ENCODE measurements around the gene PTPRD. TPM values are rescaled to one million over a fixed set of nuclear protein-coding genes. Genes with fewer than 3 reads are reported as not detected.

Gene PTPRD
- total RNA-seq, 1 experiment from 2014 or later: 69.6 TPM

DNA sequence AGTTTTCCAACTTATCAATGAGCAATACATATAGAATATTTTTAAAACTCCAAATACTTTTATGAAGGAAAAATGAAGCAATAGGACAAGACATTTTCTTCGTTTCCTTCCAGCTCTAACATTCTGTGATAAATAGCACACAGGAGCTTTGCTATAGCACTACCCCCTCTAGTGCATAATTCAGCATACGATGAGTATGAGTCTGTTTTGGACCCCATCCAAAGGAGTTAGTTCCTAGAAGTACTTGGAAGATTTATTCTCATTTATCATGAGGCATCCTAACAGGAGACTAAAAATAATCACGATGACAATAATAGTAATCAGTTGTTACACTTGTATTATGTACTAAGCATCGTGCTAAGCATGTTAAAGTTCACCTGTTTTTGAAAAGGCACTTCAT is 1751.9 kb downstream of the PTPRD start (continued):
- TF ChIP-seq, protein P1, sequence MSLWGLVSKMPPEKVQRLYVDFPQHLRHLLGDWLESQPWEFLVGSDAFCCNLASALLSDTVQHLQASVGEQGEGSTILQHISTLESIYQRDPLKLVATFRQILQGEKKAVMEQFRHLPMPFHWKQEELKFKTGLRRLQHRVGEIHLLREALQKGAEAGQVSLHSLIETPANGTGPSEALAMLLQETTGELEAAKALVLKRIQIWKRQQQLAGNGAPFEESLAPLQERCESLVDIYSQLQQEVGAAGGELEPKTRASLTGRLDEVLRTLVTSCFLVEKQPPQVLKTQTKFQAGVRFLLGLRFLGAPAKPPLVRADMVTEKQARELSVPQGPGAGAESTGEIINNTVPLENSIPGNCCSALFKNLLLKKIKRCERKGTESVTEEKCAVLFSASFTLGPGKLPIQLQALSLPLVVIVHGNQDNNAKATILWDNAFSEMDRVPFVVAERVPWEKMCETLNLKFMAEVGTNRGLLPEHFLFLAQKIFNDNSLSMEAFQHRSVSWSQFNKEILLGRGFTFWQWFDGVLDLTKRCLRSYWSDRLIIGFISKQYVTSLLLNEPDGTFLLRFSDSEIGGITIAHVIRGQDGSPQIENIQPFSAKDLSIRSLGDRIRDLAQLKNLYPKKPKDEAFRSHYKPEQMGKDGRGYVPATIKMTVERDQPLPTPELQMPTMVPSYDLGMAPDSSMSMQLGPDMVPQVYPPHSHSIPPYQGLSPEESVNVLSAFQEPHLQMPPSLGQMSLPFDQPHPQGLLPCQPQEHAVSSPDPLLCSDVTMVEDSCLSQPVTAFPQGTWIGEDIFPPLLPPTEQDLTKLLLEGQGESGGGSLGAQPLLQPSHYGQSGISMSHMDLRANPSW (CRISPR knock-in tag; conservative IDR thresholded peaks at IDR 0.05; ENCODE audit: low read depth): no peak
- TF ChIP-seq FOXK1 (CRISPR knock-in tag; IDR thresholded peaks at IDR 0.05) (no peak), ESRRA (CRISPR knock-in tag; IDR thresholded peaks at IDR 0.05; ENCODE audit: borderline replicate concordance) (no peak)
- TF ChIP-seq, protein P2, sequence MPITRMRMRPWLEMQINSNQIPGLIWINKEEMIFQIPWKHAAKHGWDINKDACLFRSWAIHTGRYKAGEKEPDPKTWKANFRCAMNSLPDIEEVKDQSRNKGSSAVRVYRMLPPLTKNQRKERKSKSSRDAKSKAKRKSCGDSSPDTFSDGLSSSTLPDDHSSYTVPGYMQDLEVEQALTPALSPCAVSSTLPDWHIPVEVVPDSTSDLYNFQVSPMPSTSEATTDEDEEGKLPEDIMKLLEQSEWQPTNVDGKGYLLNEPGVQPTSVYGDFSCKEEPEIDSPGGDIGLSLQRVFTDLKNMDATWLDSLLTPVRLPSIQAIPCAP (CRISPR knock-in tag; IDR thresholded peaks at IDR 0.05): no peak

DNA sequence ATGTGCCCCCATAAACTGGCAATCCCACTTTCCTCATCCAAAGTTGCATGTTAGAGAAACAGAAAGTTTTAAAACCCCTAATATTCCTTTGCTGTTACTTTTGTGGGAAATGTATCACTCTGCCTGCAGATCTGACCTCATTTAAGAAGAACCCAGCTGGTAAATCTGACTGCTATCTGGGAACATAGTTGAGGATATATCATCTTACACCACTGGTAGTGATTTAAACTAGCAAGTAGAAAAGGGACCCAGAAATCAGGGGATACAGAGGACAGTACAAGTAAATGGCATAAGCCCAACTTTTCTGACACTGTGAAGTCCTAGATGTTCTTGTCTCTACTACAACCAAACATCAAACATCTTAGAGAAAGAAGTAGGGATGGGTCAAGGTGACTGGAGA is 1752.7 kb downstream of the PTPRD start:
- no peak for DNase-seq (ENCODE audit: low spot score)
- no peak overlapping the region for H3K4me3 Mint-ChIP-seq
- peaks cover 15% of the 10 kb centered on the region for H3K27me3 Mint-ChIP-seq (ENCODE audit: low read depth)
- H3K36me3 Mint-ChIP-seq: no peaks in the 10 kb centered on the region
- peaks cover 36% of the 10 kb centered on the region for H3K4me1 Mint-ChIP-seq
- CTCF ChIA-PET: no interaction called here
- no peak overlapping the region for H3K27ac Mint-ChIP-seq
- no peak for ATAC-seq
- POLR2A ChIA-PET: no interaction called here
- TF ChIP-seq OVOL2 (CRISPR knock-in tag; IDR thresholded peaks at IDR 0.05; ENCODE audit: borderline replicate concordance) (no peak), ZNF423 (CRISPR knock-in tag; IDR thresholded peaks at IDR 0.05) (no peak)
- TF ChIP-seq, protein P3, sequence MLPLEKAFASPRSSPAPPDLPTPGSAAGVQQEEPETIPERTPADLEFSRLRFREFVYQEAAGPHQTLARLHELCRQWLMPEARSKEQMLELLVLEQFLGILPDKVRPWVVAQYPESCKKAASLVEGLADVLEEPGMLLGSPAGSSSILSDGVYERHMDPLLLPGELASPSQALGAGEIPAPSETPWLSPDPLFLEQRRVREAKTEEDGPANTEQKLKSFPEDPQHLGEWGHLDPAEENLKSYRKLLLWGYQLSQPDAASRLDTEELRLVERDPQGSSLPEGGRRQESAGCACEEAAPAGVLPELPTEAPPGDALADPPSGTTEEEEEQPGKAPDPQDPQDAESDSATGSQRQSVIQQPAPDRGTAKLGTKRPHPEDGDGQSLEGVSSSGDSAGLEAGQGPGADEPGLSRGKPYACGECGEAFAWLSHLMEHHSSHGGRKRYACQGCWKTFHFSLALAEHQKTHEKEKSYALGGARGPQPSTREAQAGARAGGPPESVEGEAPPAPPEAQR (CRISPR knock-in tag; IDR thresholded peaks at IDR 0.05): no peak
- TF ChIP-seq, protein P4, sequence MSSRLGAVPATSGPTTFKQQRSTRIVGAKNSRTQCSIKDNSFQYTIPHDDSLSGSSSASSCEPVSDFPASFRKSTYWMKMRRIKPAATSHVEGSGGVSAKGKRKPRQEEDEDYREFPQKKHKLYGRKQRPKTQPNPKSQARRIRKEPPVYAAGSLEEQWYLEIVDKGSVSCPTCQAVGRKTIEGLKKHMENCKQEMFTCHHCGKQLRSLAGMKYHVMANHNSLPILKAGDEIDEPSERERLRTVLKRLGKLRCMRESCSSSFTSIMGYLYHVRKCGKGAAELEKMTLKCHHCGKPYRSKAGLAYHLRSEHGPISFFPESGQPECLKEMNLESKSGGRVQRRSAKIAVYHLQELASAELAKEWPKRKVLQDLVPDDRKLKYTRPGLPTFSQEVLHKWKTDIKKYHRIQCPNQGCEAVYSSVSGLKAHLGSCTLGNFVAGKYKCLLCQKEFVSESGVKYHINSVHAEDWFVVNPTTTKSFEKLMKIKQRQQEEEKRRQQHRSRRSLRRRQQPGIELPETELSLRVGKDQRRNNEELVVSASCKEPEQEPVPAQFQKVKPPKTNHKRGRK (CRISPR knock-in tag; IDR thresholded peaks at IDR 0.05; ENCODE audit: borderline replicate concordance): no peak
- TF ChIP-seq, protein P5, sequence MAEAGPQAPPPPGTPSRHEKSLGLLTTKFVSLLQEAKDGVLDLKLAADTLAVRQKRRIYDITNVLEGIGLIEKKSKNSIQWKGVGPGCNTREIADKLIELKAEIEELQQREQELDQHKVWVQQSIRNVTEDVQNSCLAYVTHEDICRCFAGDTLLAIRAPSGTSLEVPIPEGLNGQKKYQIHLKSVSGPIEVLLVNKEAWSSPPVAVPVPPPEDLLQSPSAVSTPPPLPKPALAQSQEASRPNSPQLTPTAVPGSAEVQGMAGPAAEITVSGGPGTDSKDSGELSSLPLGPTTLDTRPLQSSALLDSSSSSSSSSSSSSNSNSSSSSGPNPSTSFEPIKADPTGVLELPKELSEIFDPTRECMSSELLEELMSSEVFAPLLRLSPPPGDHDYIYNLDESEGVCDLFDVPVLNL (CRISPR knock-in tag; IDR thresholded peaks at IDR 0.05; ENCODE audit: borderline replicate concordance, low read depth): no peak
- TF ChIP-seq, protein P6, sequence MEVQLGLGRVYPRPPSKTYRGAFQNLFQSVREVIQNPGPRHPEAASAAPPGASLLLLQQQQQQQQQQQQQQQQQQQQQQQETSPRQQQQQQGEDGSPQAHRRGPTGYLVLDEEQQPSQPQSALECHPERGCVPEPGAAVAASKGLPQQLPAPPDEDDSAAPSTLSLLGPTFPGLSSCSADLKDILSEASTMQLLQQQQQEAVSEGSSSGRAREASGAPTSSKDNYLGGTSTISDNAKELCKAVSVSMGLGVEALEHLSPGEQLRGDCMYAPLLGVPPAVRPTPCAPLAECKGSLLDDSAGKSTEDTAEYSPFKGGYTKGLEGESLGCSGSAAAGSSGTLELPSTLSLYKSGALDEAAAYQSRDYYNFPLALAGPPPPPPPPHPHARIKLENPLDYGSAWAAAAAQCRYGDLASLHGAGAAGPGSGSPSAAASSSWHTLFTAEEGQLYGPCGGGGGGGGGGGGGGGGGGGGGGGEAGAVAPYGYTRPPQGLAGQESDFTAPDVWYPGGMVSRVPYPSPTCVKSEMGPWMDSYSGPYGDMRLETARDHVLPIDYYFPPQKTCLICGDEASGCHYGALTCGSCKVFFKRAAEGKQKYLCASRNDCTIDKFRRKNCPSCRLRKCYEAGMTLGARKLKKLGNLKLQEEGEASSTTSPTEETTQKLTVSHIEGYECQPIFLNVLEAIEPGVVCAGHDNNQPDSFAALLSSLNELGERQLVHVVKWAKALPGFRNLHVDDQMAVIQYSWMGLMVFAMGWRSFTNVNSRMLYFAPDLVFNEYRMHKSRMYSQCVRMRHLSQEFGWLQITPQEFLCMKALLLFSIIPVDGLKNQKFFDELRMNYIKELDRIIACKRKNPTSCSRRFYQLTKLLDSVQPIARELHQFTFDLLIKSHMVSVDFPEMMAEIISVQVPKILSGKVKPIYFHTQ (CRISPR knock-in tag; IDR thresholded peaks at IDR 0.05): no peak
- H3K9me3 Mint-ChIP-seq: no peaks in the 10 kb centered on the region

DNA sequence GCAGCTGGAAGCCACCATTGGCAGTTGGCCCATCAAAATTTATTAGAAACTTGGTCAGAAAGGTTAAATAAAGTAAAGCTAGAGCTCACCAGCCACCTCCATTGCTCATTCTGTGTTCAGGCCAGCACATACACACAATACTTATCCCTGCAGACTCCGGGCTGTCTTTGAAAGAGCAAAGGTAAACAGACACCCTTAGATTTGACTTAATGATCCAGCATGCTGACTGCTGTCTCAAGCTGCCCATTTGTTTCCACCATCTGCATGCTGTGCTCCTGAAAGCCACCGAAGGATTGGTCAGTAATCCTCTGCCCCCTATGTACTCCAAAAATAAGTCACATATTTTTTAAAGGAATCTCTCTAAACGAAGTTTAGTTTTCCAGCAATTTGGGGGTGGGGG is 1753.4 kb downstream of the PTPRD start:
- no peak for DNase-seq (ENCODE audit: low spot score)
- H3K36me3 Mint-ChIP-seq: no peaks in the 10 kb centered on the region
- ChIA-PET CTCF (no interaction called here), POLR2A (interaction anchor here (1.2 kb wide), 1 partner anchor 245 kb away, joined by 3 read pairs; no protein-coding TSS in a partner anchor)
- H3K9me3 Mint-ChIP-seq: no peaks in the 10 kb centered on the region
- no peak overlapping the region for H3K27ac Mint-ChIP-seq
- no peak for ATAC-seq
- peaks cover 36% of the 10 kb centered on the region for H3K4me1 Mint-ChIP-seq
- peaks cover 15% of the 10 kb centered on the region for H3K27me3 Mint-ChIP-seq (ENCODE audit: low read depth)
- H3K4me3 Mint-ChIP-seq: peak overlapping the region; percentile 90
- TF ChIP-seq GABPB1 (CRISPR knock-in tag; IDR thresholded peaks at IDR 0.05) (no peak), KAT7 (CRISPR knock-in tag; IDR thresholded peaks at IDR 0.05; ENCODE audit: borderline replicate concordance) (no peak), CREB1 (CRISPR knock-in tag; IDR thresholded peaks at IDR 0.05) (no peak), MYBL2 (CRISPR knock-in tag; IDR thresholded peaks at IDR 0.05) (no peak), RELA (CRISPR knock-in tag; IDR thresholded peaks at IDR 0.05; ENCODE audit: borderline replicate concordance) (no peak), NR2C2 (CRISPR knock-in tag; IDR thresholded peaks at IDR 0.05) (no peak)
- TF ChIP-seq, protein P7, sequence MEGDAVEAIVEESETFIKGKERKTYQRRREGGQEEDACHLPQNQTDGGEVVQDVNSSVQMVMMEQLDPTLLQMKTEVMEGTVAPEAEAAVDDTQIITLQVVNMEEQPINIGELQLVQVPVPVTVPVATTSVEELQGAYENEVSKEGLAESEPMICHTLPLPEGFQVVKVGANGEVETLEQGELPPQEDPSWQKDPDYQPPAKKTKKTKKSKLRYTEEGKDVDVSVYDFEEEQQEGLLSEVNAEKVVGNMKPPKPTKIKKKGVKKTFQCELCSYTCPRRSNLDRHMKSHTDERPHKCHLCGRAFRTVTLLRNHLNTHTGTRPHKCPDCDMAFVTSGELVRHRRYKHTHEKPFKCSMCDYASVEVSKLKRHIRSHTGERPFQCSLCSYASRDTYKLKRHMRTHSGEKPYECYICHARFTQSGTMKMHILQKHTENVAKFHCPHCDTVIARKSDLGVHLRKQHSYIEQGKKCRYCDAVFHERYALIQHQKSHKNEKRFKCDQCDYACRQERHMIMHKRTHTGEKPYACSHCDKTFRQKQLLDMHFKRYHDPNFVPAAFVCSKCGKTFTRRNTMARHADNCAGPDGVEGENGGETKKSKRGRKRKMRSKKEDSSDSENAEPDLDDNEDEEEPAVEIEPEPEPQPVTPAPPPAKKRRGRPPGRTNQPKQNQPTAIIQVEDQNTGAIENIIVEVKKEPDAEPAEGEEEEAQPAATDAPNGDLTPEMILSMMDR (IDR thresholded peaks at IDR 0.05): no peak
